ENCODE results near the gene PPP3CA. TPM values are rescaled to one million over a fixed set of nuclear protein-coding genes. Genes with fewer than 3 reads are reported as not detected.
A peak's percentile ranks its signal among the peaks of the same experiment; 100 is the strongest.

The PPP3CA gene
- polyA plus RNA-seq, 1 donor (not counting 4 experiments of a cell fraction or from before 2014, with no cell fraction given), result 43.3 TPM

- no peaks in the 10 kb centered on the region for H3K36me3 ChIP-seq (ENCODE audit: control insufficient read depth in 2 of 2, extremely low read depth in 1 of 2, insufficient read depth in 2 of 2, low read length in 2 of 2)
- peak overlapping the region; percentile 11 for H3K9ac ChIP-seq (ENCODE audit: control insufficient read depth, extremely low read depth, insufficient read depth, low read length)
- peaks cover 7% of the 10 kb centered on the region for H4K20me1 ChIP-seq (ENCODE audit: control insufficient read depth, extremely low read depth, insufficient read depth, low read length)
- no peaks in the 10 kb centered on the region for H3K9me1 ChIP-seq (ENCODE audit: control insufficient read depth, extremely low read depth, insufficient read depth, low read length)
- H3K4me2 ChIP-seq (ENCODE audit: control insufficient read depth, extremely low read depth, insufficient read depth, low read depth, low read length), result peak overlapping the region; percentile 66
- no peaks in the 10 kb centered on the region for H3K27me3 ChIP-seq (ENCODE audit: control insufficient read depth, extremely low read depth, insufficient read depth, low read length)
- peak overlapping the region; percentile 8 for H3K27ac ChIP-seq (ENCODE audit: control insufficient read depth, insufficient read depth, low read length)
- dilution Hi-C loops (cut with MboI; ENCODE audit: extremely low pct_ligation_motif_present, low sequenced_read_pairs), result no loop called here
- H2AFZ ChIP-seq (ENCODE audit: control insufficient read depth, low read length), result no peak overlapping the region
- TF ChIP-seq CTCF (optimal IDR thresholded peaks at IDR 0.05 in 1 of 3, IDR thresholded peaks at IDR 0.05 in 1 of 3, conservative IDR thresholded peaks at IDR 0.05 in 1 of 3; ENCODE audit: extremely low read depth in 1 of 3, insufficient read depth in 2 of 3, low read length in 3 of 3) (no peak), EZH2 (IDR thresholded peaks at IDR 0.05; ENCODE audit: low read length) (no peak)
- H3K4me3 ChIP-seq (ENCODE audit: control insufficient read depth in 2 of 3, extremely low read depth in 1 of 3, insufficient read depth in 2 of 3, low read depth in 1 of 3, low read length in 3 of 3), result peak overlapping the region in 1 of 3 experiments; percentile 1
- peaks cover 12% of the 10 kb centered on the region for H3K4me1 ChIP-seq (ENCODE audit: control insufficient read depth, extremely low read depth, insufficient read depth, low read length)
- no peak for DNase-seq (ENCODE audit: low read depth, low spot score)
- H3K79me2 ChIP-seq (ENCODE audit: control insufficient read depth, insufficient read depth, low read length), result peaks cover 82% of the 10 kb centered on the region
- no peaks in the 10 kb centered on the region for H3K9me3 ChIP-seq (ENCODE audit: control insufficient read depth, low read depth, low read length)
- peak; percentile 74 for FAIRE-seq
These were observed 87.5 kb downstream of the PPP3CA start for GRCh38 chr4:101259876-101260275.

GRCh38 chr4:101258883-101259282 lies 88.4 kb downstream of the PPP3CA start:
- H3K4me1 ChIP-seq (ENCODE audit: control insufficient read depth, extremely low read depth, insufficient read depth, low read length), result peaks cover 11% of the 10 kb centered on the region
- FAIRE-seq (no peak), DNase-seq (ENCODE audit: low read depth, low spot score) (no peak)
- no peak overlapping the region for H3K27ac ChIP-seq (ENCODE audit: control insufficient read depth, insufficient read depth, low read length)
- dilution Hi-C loops (cut with MboI; ENCODE audit: extremely low pct_ligation_motif_present, low sequenced_read_pairs), result no loop called here
- no peak overlapping the region for H3K4me3 ChIP-seq (ENCODE audit: control insufficient read depth in 2 of 3, extremely low read depth in 1 of 3, insufficient read depth in 2 of 3, low read depth in 1 of 3, low read length in 3 of 3)
- peaks cover 82% of the 10 kb centered on the region for H3K79me2 ChIP-seq (ENCODE audit: control insufficient read depth, insufficient read depth, low read length)
- TF ChIP-seq EZH2 (IDR thresholded peaks at IDR 0.05; ENCODE audit: low read length) (no peak), CTCF (optimal IDR thresholded peaks at IDR 0.05 in 1 of 3, IDR thresholded peaks at IDR 0.05 in 1 of 3, conservative IDR thresholded peaks at IDR 0.05 in 1 of 3; ENCODE audit: extremely low read depth in 1 of 3, insufficient read depth in 2 of 3, low read length in 3 of 3) (no peak)
- no peaks in the 10 kb centered on the region for H3K9me3 ChIP-seq (ENCODE audit: control insufficient read depth, low read depth, low read length)
- no peak overlapping the region for H3K4me2 ChIP-seq (ENCODE audit: control insufficient read depth, extremely low read depth, insufficient read depth, low read depth, low read length)
- peaks cover 7% of the 10 kb centered on the region for H4K20me1 ChIP-seq (ENCODE audit: control insufficient read depth, extremely low read depth, insufficient read depth, low read length)
- H3K27me3 ChIP-seq (ENCODE audit: control insufficient read depth, extremely low read depth, insufficient read depth, low read length), result no peaks in the 10 kb centered on the region
- H3K9me1 ChIP-seq (ENCODE audit: control insufficient read depth, extremely low read depth, insufficient read depth, low read length), result no peaks in the 10 kb centered on the region
- no peaks in the 10 kb centered on the region for H3K36me3 ChIP-seq (ENCODE audit: control insufficient read depth in 2 of 2, extremely low read depth in 1 of 2, insufficient read depth in 2 of 2, low read length in 2 of 2)
- H2AFZ ChIP-seq (ENCODE audit: control insufficient read depth, low read length), result no peak overlapping the region
- no peak overlapping the region for H3K9ac ChIP-seq (ENCODE audit: control insufficient read depth, extremely low read depth, insufficient read depth, low read length)
